Embryonic facial prominence (tissue), 1 donor: ENCODE results near the gene GINS3.

ENCODE experiments used
- DNase-seq: peaks from one replicate; pipeline ENCODE4 v3.0.0-alpha.2; 2016; ENCODE audit errors: extremely low spot score

The GINS3 gene

DNA sequence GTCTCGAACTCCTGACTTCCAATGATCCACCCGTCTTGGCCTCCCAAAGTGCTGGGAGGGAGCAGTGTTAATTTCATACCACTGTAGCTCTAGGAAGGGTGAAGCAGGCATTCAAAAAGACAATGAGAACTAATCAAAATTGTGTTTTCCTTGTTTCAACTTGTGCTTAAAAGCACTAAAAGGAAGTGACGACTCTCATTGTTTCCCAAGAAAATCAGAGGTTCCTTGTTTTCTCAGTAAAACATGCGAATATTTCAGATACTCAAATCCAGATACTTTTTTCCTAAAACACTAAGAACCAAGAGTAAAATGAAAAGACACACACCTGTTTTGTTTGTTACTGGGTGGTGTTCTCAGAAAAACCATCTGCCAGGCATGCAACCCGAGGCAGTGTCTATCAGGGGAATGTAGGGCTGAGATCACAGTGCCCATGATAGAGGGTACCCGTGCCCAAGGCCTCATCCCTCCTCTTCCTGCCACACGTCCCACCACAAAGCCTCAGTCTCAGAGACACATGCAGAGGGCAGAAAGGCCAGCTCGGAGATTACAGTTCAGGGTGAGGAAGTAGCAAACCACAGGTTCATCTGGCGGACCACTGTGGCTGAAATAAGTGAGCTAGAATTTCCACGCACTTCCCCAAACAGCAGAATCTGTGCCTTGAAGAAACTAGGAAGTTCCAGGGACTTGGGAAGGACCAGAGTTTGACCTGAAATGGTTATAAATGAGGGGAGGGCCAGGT lies 33.7 kb downstream of the GINS3 start:
- no peak for DNase-seq

DNA sequence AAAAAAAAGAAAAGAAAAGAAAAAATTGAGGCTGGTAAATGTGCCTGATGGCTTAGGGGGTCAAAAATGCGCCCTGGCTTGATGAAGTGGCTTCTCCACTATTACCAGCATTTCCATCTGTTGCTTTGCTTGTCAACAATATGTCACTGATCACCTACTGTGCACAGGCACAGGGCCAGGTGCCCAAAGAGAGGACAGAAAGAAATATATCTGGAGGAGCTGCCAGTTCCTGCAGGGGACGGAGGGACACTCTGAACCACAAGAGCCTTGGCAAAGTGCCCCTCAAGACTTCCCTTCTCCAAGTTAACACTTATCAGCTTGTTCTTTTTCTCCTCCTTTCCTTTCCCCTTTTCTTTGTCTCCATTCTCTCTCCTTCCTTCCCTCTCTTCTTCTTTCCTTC lies 34.7 kb downstream of the GINS3 start:
- DNase-seq = no peak

DNA sequence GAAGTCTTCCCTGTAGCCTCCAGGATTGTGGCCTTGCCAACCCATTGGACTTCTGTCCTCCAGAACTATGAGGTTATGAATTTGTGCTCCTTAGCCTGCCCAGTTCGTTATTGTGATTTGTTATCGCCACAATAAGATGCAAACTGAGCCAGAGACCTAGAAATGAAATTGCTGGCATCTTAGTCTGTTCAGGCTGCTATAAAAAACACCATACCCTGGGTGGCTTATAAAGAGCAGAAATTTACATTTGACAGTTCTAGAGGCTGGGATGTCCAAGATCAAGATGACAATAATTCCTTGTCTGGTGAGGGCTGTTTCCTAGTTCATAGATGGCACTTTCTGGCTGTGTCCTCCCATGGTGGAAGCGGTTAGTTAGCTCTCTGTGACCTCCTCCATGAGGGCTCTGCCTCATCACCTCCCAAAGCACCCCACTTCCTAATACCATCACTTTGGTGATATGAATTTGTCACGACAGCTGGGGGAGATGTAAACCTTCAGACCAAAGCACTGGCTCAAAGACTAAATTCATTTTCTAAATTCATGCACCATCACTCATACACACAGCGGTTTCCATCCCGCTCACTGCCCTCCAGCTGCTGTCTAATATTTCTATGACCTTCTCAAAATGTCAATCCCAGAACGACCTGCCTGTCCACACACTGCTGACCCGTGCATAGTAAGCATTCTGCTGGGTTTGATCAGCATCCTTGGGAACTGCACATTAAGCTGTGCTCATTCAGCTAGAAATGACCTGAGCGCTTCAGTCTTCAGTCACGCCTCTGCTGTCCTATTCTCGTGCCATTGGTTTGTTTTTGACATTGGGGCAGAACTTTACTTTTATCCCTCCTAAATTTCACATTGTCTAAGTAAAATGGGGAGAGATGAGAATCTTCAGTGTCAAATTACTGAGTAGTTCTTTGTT lies 36.6 kb downstream of the GINS3 start:
- no peak for DNase-seq

DNA sequence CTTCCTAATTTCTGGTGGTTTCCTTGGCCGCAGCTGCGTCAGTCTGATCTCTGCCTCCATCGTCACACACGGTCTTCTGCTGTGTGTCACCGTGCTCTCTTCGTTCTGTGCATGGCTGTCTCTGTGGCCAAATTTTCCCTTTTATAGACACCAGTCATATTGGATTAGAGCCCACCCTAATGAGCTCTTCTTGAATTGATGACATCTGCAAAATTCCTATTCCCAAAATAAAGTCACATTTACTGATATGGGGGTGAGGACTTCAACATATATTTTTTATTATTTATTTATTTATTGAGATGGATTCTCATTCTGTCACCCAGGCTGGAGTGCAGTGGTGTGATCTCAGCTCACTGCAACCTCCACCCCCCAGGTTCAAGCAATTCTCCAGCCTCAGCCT lies 38.4 kb downstream of the GINS3 start:
- no peak for DNase-seq

DNA sequence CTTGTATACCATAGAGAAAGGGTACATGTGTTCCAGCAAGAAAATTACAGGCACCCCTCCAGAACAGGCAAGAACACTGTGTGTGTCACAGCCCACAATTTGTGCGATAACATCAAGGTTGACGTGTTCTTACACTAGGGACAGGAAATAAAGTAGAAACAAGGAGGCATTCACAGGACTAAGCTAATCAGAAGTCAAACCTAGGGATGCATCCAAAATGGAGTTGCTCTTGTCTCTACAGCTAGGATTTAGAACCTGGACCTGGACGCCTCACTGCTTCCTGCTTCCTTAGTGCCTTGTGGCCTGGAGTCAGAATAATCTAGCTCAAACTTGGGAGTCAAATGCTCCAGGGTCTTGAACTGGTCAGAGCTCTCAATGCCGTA lies 41.3 kb downstream of the GINS3 start:
- no peak for DNase-seq

DNA sequence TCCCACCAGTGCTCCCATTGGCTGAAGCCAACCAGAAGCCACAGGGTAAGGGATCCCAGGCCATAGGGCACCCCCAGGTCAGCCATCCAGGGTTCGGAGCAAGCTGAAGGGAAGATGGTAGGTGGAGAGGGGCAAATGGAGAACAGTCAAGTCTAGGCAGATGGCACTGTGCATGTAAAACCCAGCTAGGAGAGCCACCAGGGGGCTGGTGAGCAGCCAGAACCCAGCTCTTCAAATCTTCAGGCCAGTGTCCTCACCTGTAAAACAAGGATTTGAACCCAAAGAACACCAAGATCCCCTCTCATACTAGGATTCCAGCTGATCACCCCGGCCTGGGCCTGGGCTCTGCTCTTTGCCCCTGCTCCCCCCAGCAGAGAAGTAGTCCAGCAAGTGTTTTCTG lies 43.5 kb downstream of the GINS3 start:
- DNase-seq = no peak

DNA sequence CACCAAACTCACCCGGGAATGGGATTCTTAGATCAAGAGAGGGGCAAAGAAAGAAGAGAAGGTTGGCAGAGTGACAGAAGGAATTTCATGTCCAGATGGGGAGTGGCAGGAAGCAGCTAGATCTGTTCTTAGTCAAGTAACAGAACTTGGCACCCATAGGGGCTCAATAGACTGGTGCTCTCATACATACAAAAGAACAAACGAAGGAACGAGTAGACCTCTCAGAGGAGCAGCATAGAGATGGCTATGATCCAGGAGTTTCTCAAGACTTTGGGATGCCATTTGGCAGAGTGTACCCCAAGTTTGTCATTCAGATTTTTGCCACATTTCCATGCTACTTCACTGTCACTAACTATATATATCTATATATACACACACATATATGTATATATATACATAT lies 47.9 kb downstream of the GINS3 start:
- DNase-seq = no peak

DNA sequence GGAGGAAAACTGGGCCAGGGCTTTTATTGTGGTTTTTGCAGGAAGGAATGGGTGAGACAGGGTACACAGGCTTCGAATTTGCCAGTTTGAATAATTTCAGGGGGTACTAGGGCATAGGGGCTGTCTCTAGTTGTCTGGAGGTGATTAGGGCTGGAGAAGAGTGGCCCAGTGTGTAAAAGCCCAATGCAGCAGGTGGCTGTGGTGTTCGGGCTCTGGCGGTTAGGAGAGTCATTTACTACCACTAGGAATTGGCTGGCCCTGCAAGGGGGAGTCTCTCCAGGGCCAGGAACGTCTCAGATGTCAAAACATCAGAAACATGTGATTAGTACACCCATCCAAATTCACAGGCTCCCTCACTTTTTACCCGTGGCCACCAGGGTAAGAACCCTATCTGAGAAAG lies 50.3 kb downstream of the GINS3 start:
- no peak for DNase-seq

DNA sequence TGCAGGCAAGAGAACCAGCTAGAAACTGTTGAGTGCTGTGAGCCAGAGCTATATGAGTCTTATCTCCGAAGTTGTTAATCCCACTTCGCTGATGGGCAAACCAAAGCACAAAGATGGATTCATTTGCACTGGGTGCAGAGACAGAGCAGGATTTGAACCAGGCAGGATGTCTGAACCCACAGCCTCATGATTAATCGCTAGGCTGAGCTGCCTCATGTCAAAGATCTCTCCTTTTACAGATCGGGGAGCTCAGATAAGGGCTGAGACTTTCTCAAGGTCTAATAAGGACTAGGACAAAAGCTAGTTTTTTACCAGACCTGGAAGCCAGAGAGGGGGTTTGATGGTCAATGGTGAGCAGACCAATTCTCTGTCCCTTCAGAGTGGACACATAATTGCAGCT lies 51.5 kb downstream of the GINS3 start:
- no peak for DNase-seq

DNA sequence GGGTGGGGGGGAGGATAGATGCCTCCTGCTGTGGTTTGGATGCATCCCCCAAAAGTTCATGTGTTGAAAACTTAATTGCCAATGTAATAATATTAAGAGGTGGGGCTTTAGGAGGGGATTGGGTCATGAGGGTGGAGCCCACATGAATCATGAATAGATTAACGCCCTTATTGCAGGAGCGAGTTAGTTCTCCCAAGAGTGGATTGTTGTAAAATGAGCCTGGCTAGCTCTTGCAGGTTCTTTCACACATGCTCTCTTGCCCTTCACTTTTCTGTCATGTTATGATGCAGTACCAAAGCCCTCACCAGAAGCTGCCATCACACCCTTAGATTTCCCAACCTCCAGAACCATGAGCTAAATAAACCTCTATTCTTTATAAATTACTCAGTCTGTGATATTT lies 52.0 kb downstream of the GINS3 start:
- DNase-seq = no peak

DNA sequence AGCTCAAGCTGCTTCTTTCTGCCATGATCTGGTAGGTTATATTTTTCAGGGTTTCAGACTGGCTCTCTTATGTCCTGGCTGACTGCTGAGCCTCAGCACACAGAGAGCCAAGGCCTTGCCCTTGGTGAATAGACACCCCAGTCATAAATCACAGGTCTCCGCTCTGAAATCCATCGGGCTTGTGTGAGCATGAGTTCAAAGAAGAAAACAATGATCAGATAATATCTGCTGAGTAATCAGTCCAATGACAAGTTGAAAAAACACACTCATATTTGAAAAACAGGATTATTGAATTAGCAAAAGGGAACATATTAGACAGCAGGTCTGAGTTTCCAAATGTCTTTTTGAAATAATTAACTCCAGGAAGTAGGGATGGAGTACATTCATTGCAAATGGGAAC lies 56.6 kb downstream of the GINS3 start:
- DNase-seq = no peak

DNA sequence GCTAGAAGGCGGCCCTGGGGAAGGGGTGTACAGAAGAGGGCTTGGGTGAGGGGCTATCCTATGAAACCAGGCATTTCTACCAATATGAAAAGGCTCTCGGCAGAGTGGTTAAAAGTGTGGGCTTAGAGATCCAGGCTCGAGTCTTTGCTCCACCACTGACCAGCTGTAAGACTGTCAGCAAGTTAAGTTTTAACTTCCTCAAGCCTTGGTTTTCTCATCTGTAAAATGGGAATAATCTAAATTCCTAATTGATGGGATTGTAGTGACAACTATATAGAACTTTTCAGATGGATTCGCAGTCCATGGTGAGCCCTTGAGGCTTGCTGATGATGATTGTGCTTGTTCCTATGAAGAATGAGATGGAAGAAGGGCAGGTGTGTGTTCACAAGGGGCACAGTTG lies 57.0 kb downstream of the GINS3 start:
- DNase-seq = no peak

DNA sequence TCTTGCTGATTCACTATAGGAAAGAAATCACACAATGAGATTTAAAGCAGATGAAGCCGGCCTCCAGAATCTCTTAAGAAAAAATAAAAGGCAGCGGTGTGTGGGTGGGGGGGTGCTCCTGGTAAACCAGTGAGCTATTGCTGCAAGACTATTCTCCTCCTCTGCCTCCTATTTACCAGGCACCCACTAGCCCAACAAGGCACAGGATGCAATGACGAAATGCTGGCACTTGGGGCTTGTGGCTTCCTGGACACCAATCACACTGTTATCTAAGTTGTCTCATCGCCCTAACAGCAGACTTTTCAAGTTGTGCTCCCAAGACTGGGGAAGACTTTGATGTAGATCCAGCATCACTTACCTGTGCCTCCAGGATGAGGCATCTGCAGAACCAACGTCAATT lies 57.5 kb downstream of the GINS3 start:
- DNase-seq = no peak

DNA sequence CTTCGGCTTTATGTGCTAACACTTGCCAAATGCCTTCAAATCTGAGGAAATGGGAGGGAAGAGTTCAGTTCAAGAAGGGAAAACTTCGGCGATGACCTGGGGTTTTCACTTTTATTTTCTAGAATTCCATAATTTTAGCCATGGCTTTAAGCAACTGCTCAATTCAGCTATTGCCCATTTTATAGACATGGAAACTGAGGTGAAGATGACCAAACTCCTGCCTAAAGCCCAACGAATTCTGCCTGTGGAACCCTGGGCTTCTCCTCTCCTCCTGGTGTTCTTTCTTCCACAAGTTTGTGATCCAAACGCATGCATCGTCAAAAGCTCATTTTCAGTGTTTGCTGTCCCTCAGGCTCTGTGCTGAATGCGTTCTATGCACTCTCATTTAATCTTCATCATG lies 58.3 kb downstream of the GINS3 start:
- DNase-seq = no peak

DNA sequence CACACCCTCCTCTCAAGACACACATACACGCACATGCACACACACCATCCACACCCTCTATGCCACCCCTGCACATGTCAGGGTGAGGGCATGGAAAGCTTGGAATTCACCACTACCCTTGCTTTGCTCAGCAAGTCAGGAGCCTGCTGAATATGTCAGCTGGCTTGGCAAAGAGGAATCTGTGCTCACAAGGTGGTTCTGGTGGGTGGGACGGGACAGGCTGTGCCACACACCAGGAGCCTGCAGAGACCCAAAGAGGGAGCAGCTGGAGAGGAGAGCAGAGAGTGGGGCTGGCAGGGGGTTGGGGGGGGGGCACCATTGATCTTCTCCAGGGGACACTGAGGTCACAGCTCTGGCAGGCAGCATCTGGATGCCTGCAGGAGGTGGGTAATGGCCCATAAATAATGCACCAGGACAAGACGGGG lies 59.0 kb downstream of the GINS3 start:
- no peak for DNase-seq

DNA sequence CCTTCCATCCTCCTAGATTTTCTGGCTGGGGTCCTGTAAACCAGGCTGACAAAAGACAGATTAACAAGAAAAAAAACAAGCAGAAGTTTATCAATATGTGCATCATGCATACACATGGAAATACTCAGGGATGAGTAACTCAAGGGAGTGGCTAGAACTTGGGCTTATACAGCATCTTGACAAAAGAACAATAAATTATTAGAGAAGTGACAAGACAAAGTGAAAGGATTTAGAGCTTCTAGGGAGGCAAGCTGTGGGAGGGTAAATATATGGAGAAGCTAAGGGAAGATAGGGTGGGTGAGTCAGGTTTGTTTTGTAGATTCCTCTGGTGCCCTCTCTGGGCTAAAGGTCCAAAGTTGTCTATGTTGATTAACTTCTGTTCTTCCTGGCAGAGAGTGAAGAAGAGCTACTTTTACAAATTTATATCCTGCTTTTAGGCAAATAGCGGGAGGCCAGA lies 59.7 kb downstream of the GINS3 start:
- no peak for DNase-seq

DNA sequence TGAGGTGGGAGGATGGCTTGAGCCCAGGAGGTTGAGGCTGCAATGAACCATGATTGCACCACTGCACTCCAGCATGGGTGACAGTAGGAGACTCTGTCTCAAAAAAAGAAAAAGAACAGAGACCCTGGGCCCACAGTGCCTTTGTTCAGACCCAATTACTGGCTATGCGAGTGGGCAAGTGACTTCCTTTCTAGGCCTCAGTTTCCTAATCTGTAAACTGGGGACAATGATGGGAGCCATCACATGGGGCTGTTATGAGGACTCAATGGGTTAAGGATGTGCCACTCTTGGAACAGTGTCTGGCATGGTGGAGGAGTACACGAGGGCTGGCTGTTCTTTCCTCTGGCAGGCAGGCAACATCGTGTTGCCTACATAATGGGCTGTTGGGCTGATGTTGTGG lies 60.4 kb downstream of the GINS3 start:
- no peak for DNase-seq

DNA sequence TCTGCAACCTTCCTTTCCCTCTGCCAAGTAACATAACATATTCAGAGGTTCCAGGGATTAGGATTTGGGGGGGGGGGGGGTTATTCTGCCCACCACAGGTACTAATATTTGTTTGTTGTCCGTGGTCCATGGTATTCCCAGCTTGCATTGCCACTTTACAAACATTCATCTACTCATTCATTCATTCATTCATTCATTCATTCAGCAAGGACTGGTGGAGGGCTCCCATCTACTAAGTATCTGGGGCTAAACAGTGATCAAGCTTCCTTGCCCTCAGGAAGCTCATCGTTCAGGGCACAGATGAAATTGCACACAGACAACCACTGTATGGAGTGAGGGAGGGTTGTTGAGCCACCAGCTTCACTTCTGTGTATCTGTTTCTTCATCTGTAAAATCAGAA lies 61.9 kb downstream of the GINS3 start:
- no peak for DNase-seq

DNA sequence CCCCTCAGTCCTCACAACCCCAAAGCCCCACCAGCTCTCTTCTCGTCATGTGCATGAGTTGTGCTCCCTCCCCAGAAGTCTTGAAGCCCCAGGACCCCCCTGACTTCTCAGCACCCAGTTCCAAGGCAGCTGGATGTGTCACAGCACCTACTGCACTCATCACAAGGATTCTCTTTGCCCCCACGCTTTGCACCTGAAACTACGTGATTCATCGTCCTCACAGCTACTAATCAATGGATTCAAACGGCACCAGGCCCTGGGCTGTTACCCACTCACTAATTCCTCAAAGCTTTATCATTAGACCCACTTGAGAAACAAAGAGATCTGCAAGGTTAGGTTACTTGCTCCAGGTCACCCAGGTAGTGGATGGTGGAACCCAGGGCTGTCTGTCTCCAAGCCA lies 62.6 kb downstream of the GINS3 start:
- DNase-seq = no peak
